ENCODE data around the gene KRT33A. TPM values are rescaled to one million over a fixed set of nuclear protein-coding genes. Genes with fewer than 3 reads are reported as not detected.

The KRT33A gene
- total and polyA plus RNA-seq, 12 donors, result not detected

GRCh38 chr17:41318231-41318630, 32.4 kb downstream of the KRT33A start:
- TF ChIP-seq POLR2A (IDR thresholded peaks at IDR 0.05) (no peak), CTCF (IDR thresholded peaks at IDR 0.05) (no peak)
- 34 to 88% (median 59%) methylated on average over 2 of the region's 2 CpGs for WGBS, 4 donors
- Histone ChIP-seq H3K27me3 (no peaks in the 10 kb centered on the region), H3K9me3 (replicated peaks in 1 of 3) (peaks cover 0 to 7% (median 0%) of the 10 kb centered on the region in 3 donors), H3K4me1 (replicated peaks in 1 of 2) (no peaks in the 10 kb centered on the region), H3K27ac (no peak overlapping the region), H3K36me3 (replicated peaks in 1 of 2) (no peaks in the 10 kb centered on the region), H3K4me3 (no peak overlapping the region)
- DNase-seq, result no peak
- intact Hi-C loops (cut with DNase I), result no loop called here

- TF ChIP-seq CTCF (IDR thresholded peaks at IDR 0.05), result no peak
- no peak for TF ChIP-seq POLR2A (IDR thresholded peaks at IDR 0.05)
- no peaks in the 10 kb centered on the region for H3K27me3 ChIP-seq
- H3K9me3 ChIP-seq (replicated peaks in 1 of 3), result peaks cover 0 to 7% (median 0%) of the 10 kb centered on the region in 3 donors
- no peaks in the 10 kb centered on the region for H3K36me3 ChIP-seq (replicated peaks in 1 of 2)
- intact Hi-C loops (cut with DNase I), result no loop called here
- no peak overlapping the region for H3K27ac ChIP-seq
- H3K4me3 ChIP-seq, result no peak overlapping the region
- no peaks in the 10 kb centered on the region for H3K4me1 ChIP-seq (replicated peaks in 1 of 2)
- 71 to 75% (median 74%) methylated on average over 13 to 17 of the region's 17 CpGs for WGBS, 4 donors
- DNase-seq, result no peak
Observed at GRCh38 chr17:41315814-41316445, 34.7 kb downstream of the KRT33A start.

- intact Hi-C loops (cut with DNase I), result no loop called here
Observed at GRCh38 chr17:41315204-41315794, 35.3 kb downstream of the KRT33A start, which contains the start of gene KRTAP17-1. Gene KRTAP17-1, minus strand, starts transcription at chr17:41315710. Its CDS starts 60 bp downstream, at chr17:41315650.

GRCh38 chr17:41311111-41311510, 39.5 kb downstream of the KRT33A start:
- TF ChIP-seq POLR2A (IDR thresholded peaks at IDR 0.05) (no peak), CTCF (IDR thresholded peaks at IDR 0.05) (no peak)
- Histone ChIP-seq H3K36me3 (replicated peaks in 1 of 2) (no peaks in the 10 kb centered on the region), H3K9me3 (replicated peaks in 1 of 3) (no peaks in the 10 kb centered on the region), H3K4me3 (no peak overlapping the region), H3K4me1 (replicated peaks in 1 of 2) (no peaks in the 10 kb centered on the region), H3K27ac (no peak overlapping the region), H3K27me3 (no peaks in the 10 kb centered on the region)
- 60 to 96% (median 78%) methylated on average over 1 of the region's 1 CpG for WGBS, 4 donors
- no peak for DNase-seq
- intact Hi-C loops (cut with DNase I), result no loop called here

More at GRCh38 chr17:41315204-41315794, 35.3 kb downstream of the KRT33A start, which contains the start of gene KRTAP17-1:
- TF ChIP-seq POLR2A (IDR thresholded peaks at IDR 0.05), result no peak
- TF ChIP-seq CTCF (IDR thresholded peaks at IDR 0.05), result no peak
- Histone ChIP-seq H3K9me3 (replicated peaks in 1 of 3) (peaks cover 0 to 7% (median 0%) of the 10 kb centered on the region in 3 donors), H3K4me3 (no peak within 1 kb of the TSS), H3K27me3 (no peaks in the 10 kb centered on the region), H3K4me1 (replicated peaks in 1 of 2) (no peaks in the 10 kb centered on the region), H3K36me3 (replicated peaks in 1 of 2) (no peaks in the 10 kb centered on the region), H3K27ac (no peak within 1 kb of the TSS)
- WGBS, 4 donors, result 74 to 84% (median 81%) methylated on average over 12 to 24 of the region's 24 CpGs
- no peak for DNase-seq
